HepG2 (cell line): ENCODE results near the gene ZDHHC3.

ENCODE experiments used
- ESRRA ChIP-seq: sonication (generic); formaldehyde crosslinking; IDR thresholded peaks from 2 replicates; pipeline ENCODE4 v1.5.1; 2020; ENCODE audit warnings: mild to moderate bottlenecking, low read depth, missing genetic modification reagents
- GABPA ChIP-seq, 2 experiments: IDR thresholded peaks; 2 replicates each; pipeline ENCODE4 v1.6.1; 2011 to 2016; ENCODE audit warnings: low read depth in 2 of 2, low read length in 1 of 2, missing biosample characterization in 1 of 2, missing genetic modification characterization in 1 of 2
- SRF ChIP-seq: IDR thresholded peaks from 2 replicates; pipeline ENCODE4 v1.6.1; 2011; ENCODE audit warnings: mild to moderate bottlenecking, low read depth, low read length, moderate library complexity
- TBX3 ChIP-seq: fragments of 450-650 bp; IDR thresholded peaks from 2 replicates; pipeline ENCODE4 v1.6.1; 2017; ENCODE audit warnings: antibody characterized with exemption, mild to moderate bottlenecking, inconsistent platforms, borderline replicate concordance
- ZNF235 ChIP-seq: sonication (generic); formaldehyde crosslinking; IDR thresholded peaks from 2 replicates; pipeline ENCODE4 v1.8.1; 2023; ENCODE audit warnings: mild to moderate bottlenecking, missing genetic modification reagents, borderline replicate concordance
- TF ChIP-seq, protein P1 (sequence below): sonication (generic); formaldehyde crosslinking; IDR thresholded peaks from 2 replicates; pipeline ENCODE4 v1.4.0; 2020; ENCODE audit warnings: missing genetic modification reagents

DNA sequence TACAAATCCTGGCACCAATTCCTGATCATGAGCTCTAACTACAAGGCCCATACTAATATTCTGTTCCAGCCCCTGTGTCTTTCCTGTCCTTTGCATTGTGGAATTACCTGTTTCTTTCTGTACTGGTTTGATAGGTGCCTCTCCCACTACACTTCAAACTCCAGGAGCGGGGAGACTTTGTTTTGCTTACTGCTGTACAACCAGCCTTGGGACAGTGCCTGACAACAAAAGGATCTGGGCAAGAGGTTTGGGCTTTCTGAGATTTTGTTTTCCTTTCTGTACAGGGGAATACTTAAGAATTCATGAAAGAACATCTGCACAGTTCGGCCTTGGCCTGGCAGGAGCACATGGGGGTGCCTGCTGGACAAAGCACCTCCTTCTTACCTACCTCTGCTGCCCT, 45.1 kb downstream of the ZDHHC3 start:
- TF ChIP-seq ESRRA (CRISPR knock-in tag) (no peak), GABPA (IDR thresholded peaks at IDR 0.05; ENCODE audit: low read depth, low read length) (no peak), GABPA (CRISPR knock-in tag; IDR thresholded peaks at IDR 0.05; ENCODE audit: low read depth) (no peak), ZNF235 (no peak), SRF (no peak), TBX3 (no peak)
- TF ChIP-seq, protein P1, sequence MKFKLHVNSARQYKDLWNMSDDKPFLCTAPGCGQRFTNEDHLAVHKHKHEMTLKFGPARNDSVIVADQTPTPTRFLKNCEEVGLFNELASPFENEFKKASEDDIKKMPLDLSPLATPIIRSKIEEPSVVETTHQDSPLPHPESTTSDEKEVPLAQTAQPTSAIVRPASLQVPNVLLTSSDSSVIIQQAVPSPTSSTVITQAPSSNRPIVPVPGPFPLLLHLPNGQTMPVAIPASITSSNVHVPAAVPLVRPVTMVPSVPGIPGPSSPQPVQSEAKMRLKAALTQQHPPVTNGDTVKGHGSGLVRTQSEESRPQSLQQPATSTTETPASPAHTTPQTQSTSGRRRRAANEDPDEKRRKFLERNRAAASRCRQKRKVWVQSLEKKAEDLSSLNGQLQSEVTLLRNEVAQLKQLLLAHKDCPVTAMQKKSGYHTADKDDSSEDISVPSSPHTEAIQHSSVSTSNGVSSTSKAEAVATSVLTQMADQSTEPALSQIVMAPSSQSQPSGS (CRISPR knock-in tag) = no peak
